Rectal smooth muscle tissue (tissue), 1 donor: ENCODE data around the gene SFT2D1.

ENCODE experiments used
- H3K27ac ChIP-seq: one replicate; pipeline ENCODE4 v1.7.0; 2013; ENCODE audit warnings: low read depth, low read length, inconsistent platforms
- H3K27me3 ChIP-seq: one replicate; pipeline ENCODE4 v1.7.0; 2013; ENCODE audit warnings: low read length; ENCODE audit not compliant: control insufficient read depth, insufficient read depth
- H3K36me3 ChIP-seq: one replicate; pipeline ENCODE4 v1.7.0; 2013; ENCODE audit warnings: low read length; ENCODE audit not compliant: control insufficient read depth, insufficient read depth
- H3K4me1 ChIP-seq: one replicate; pipeline ENCODE4 v1.7.0; 2013; ENCODE audit warnings: low read length; ENCODE audit not compliant: control insufficient read depth, insufficient read depth
- H3K4me3 ChIP-seq: one replicate; pipeline ENCODE4 v1.7.0; 2013; ENCODE audit warnings: low read length
- H3K9ac ChIP-seq: one replicate; pipeline ENCODE4 v1.7.0; 2013; ENCODE audit warnings: low read length

Gene SFT2D1

GRCh38 chr6:166271376-166271765 lies 71.0 kb downstream of the SFT2D1 start:
- no peak overlapping the region for H3K27ac ChIP-seq
- no peaks in the 10 kb centered on the region for H3K36me3 ChIP-seq
- H3K27me3 ChIP-seq: no peaks in the 10 kb centered on the region
- no peaks in the 10 kb centered on the region for H3K4me1 ChIP-seq
- H3K4me3 ChIP-seq: no peak overlapping the region
- H3K9ac ChIP-seq: no peak overlapping the region

- H3K27ac ChIP-seq: no peak overlapping the region
- no peak overlapping the region for H3K4me3 ChIP-seq
- no peak overlapping the region for H3K9ac ChIP-seq
- no peaks in the 10 kb centered on the region for H3K4me1 ChIP-seq
- no peaks in the 10 kb centered on the region for H3K27me3 ChIP-seq
- H3K36me3 ChIP-seq: no peaks in the 10 kb centered on the region
These were observed 71.5 kb downstream of the SFT2D1 start for GRCh38 chr6:166270706-166271375.
